Renal cortex interstitium (tissue), 11 donors: ENCODE results near the gene FBLN2. TPM values are rescaled to one million over a fixed set of nuclear protein-coding genes. Genes with fewer than 3 reads are reported as not detected.

ENCODE experiments used
- DNase-seq, 11 donors: peaks; one replicate each; pipeline ENCODE4 v3.0.0-alpha.2; 2013; ENCODE audit warnings: low read depth in 9 of 11, low spot score in 4 of 11; ENCODE audit errors: extremely low read depth in 1 of 11
- polyA plus RNA-seq, 3 donors: library from polyadenylated mRNA; unstranded; fragments of 120-200 nt; gene quantifications; one replicate each; pipeline ENCODE4 v1.2.1, GENCODE V29; 2013; ENCODE audit not compliant: insufficient read length in 3 of 3

The FBLN2 gene
- polyA plus RNA-seq, 3 donors = 20.0 to 33.8 (median 23.2) TPM

DNA sequence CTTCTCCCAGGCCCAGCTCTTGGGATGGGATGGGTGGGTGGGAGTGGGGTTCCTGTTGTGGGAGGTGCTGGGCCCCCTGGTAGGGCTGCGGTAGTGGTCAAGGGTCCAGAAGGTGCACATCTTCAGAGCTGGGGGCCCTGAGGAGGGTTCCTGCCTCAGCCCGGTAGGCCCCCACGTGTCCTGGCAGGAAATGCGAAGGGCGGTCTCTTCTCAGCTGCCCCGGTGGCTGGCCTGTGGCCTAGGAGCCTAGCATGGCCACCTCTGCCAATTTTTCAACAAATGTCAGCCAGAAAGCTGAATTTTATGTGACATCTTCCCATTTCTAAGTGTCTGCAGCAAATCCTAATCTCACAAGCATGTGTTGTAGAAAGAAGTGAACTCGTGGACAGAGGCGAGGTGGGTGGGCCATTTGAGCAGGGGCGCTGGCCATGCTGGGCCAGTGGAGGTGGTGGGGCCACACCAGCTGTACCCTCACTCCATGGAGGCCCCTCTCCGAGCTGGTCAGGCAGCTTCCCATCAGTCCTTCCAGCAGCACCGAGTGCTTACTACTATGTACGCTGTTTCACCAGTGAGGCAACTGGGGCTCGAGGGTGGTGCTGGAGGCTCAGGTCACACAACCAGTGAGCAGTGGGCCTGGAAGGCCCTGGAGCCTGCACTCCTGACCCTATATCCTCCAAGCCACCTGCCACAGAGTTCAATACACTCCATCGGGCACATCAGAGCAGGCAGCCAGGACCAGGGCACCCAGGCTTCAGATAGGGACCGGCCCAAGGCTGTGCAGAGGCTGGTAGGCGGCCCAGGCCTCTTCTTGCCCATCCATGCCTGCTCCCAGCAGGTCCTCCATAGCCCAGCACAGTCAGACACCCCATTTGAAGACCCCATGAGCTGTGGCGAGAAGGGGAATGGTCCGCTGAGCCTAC lies 23.2 kb downstream of the FBLN2 start:
- no peak for DNase-seq

- no peak for DNase-seq
Measured at GRCh38 chr3:13572926-13573623, 24.1 kb downstream of the FBLN2 start.

DNA sequence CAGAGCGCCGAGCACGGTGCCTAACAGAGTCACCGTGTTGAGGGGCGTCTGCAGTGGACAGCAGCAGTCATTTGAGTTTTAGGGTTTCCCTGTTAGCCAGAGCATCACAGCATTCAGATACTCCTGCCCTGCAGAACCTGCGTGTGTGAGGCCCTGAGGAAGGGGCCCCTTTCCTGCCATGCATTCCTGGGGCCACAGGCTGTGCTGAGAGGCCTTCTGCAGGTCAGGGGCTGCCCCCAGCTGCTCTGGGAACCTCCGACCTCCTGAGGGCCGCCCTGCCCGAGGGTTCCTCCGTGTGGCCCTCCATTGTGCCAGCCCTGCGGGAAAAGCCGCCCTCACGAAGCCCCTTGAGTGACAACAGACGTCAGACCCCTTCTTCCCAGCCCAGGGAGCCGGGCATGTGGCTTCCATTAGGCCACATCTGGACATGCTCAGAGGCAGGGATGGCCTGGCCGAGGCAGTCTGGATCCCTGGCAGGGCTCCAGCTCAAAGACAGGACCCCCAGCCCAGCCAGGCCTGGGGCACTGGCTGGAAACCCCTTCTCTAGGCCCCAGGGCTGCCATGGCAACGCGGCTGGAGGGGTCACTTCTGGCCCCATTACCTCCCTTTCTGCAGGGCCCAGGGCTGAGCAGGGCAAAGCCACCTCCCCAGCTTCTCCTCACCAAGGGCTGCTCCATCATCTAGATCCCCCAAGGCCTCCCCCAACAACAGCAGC lies 25.3 kb downstream of the FBLN2 start:
- no peak for DNase-seq

GRCh38 chr3:13574798-13575451 lies 26.0 kb downstream of the FBLN2 start:
- DNase-seq = no peak

- no peak for DNase-seq
Measured at GRCh38 chr3:13575459-13576061, 26.6 kb downstream of the FBLN2 start.

- no peak for DNase-seq
Measured at GRCh38 chr3:13577181-13578121, 28.5 kb downstream of the FBLN2 start.

DNA sequence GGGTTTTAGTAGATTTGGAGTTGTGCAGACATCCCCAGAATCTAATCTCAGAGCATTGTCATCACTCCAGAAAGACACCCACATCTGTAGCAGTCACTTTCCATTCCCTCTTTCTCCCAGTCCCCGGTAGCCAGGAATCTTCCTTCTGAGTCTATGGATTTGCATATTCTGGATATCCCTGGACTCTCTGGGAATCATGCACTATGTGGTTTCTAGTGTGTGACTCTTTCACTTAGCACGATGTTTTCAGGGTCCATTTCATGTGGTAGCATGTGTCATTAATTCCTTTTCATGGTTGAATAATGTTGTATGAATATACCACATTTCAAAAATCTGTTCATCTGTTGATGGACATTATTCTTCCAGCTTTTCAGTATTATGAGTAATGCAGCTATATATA lies 29.3 kb downstream of the FBLN2 start:
- DNase-seq = no peak

GRCh38 chr3:13579063-13579462 lies 30.1 kb downstream of the FBLN2 start:
- no peak for DNase-seq

- DNase-seq = no peak
Measured at GRCh38 chr3:13580256-13581023, 31.5 kb downstream of the FBLN2 start.

DNA sequence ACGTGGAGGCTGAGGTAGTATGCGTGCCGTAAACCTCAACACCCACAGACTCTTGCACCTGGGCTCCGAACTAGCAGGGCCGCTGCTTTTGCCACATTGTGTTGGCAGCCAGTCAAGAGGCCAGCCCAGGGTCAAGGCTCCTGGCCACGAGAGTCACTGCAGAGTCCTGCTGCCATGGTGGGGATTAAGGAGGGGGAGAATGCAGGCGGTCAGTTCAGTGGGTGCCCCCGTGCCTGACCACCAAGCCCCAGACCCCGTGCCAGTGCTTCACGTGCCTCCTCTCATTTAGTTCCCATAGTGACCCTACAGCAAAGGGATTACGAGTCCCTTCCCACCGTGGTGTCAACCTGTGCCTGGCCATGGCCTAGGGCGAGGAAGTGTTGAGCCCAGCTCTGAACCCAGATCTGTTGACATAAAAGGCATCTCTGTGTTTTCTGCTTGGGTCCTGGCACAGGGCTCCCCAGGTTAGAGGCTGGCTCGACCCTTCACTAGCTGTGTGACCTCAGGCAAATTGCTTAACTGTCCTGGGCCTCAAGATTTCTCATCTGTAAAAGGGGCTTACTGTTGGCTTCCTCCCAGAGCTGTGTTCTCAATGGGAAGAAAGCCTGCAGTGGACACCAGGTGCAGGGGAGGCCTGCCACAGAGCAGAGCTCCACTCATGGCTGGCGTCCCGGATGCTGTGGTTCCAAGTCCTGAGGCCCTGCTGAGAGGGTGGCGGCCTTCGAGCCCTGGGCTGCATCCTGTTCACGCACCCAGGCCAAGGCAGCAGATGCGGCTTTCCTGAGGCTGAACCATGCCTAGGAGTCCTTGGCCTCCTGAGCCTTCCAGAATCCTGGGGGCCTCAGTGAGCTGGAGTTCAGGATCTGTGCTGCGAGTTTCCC lies 32.8 kb downstream of the FBLN2 start:
- no peak for DNase-seq

GRCh38 chr3:13582366-13583250 lies 33.7 kb downstream of the FBLN2 start:
- DNase-seq = no peak

GRCh38 chr3:13583251-13584180 lies 34.6 kb downstream of the FBLN2 start:
- no peak for DNase-seq

DNA sequence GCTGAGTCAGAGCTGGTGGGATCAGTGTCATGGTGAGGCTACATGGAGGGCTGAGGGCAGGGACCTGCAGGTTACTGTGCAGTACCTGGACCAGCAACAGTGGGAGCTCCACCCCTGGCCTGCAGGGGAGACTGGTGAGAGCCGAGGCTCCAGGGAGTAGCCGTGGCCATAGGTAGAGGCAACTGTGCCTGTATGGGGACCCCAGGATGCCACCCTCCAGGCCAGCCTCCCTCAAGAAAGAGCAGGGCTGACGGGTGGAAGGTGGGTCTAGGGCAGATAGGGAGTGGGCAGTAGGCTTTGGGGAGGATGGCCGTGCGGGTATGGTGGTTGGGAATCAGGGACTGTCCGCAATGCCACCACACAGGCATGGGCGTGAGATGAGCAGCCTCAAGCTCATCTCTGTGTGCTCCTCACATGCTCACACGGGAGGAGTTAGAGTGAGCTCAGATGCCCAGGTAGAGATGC lies 35.5 kb downstream of the FBLN2 start:
- DNase-seq = no peak

GRCh38 chr3:13584901-13585300 lies 36.0 kb downstream of the FBLN2 start:
- no peak for DNase-seq
